Cardiac fibroblast (primary cell): Measurements from ENCODE around the gene RBM17.

Experiments
- DNase-seq, 2 donors: peaks; one replicate each; pipeline versions ENCODE4 v3.0.0 to v3.0.0-alpha.2; 2010; ENCODE audit warnings: low read depth in 2 of 2
- H3K4me3 ChIP-seq, 2 donors: replicated peaks in 1 of 2; 1 replicate in 1 of 2; 2 replicates in 1 of 2; pipeline ENCODE4 v1.5.1; 2011; ENCODE audit warnings: low read depth in 2 of 2, low read length in 2 of 2, mild to moderate bottlenecking in 2 of 2, moderate library complexity in 1 of 2
- TF ChIP-seq, protein P1 (sequence below): IDR thresholded peaks from one replicate; pipeline ENCODE4 v1.5.1; 2011; ENCODE audit warnings: low read depth, mild to moderate bottlenecking, low read length, inconsistent platforms

RBM17 gene

GRCh38 chr10:6142644-6143043 lies 53.8 kb downstream of the RBM17 start:
- no peak overlapping the region for H3K4me3 ChIP-seq
- no peak for DNase-seq
- TF ChIP-seq, protein P1, sequence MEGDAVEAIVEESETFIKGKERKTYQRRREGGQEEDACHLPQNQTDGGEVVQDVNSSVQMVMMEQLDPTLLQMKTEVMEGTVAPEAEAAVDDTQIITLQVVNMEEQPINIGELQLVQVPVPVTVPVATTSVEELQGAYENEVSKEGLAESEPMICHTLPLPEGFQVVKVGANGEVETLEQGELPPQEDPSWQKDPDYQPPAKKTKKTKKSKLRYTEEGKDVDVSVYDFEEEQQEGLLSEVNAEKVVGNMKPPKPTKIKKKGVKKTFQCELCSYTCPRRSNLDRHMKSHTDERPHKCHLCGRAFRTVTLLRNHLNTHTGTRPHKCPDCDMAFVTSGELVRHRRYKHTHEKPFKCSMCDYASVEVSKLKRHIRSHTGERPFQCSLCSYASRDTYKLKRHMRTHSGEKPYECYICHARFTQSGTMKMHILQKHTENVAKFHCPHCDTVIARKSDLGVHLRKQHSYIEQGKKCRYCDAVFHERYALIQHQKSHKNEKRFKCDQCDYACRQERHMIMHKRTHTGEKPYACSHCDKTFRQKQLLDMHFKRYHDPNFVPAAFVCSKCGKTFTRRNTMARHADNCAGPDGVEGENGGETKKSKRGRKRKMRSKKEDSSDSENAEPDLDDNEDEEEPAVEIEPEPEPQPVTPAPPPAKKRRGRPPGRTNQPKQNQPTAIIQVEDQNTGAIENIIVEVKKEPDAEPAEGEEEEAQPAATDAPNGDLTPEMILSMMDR: no peak

- DNase-seq: no peak
- TF ChIP-seq, protein P1: no peak
- H3K4me3 ChIP-seq: no peak overlapping the region
Observed at GRCh38 chr10:6143181-6143580, 54.3 kb downstream of the RBM17 start.

GRCh38 chr10:6144406-6145165 lies 55.8 kb downstream of the RBM17 start:
- peak; percentile 81 to 88 for DNase-seq
- peak overlapping the region; percentile 72 to 79 for H3K4me3 ChIP-seq
- TF ChIP-seq, protein P1: no peak

GRCh38 chr10:6145166-6145987 lies 56.5 kb downstream of the RBM17 start:
- TF ChIP-seq, protein P1: no peak
- peak overlapping the region; percentile 72 to 79 for H3K4me3 ChIP-seq
- peak in 1 of 2 donors; percentile 14 for DNase-seq

DNA sequence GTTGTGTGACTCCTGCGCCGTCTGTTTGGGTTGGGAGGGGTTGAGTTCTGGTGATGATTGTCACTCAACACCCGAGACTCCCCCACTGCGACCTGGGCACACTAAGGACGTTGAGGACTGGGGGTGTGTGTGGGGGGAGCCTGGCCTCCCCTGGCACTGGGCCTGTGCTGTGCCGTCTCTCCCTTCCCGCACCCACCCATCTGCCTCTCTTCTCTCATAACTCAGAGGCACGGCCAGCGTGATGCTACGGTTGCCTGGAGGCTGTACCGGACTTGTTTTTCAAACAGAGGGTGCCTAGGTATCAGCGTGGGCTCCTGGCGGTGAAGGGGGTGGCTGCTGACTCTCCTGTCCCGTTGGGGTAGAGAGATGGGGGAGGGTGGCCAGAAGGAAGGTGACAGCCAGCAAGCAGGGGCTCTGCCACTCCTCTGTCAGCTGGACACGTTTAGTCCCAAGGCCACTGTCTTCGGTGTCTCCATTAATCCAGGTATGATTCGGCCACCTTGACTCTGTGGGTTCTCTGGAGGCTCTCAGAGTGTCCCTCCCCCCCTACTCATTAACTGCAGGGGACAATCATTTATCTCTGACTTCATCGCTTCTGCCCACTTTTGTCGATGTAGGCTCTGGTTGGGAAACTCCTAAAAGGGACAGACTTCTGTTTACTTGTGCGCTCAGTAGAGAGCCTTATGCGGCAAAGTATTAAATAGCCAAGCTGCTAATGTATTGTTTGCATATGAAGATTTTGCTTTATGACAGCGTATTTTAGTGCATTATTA lies 57.4 kb downstream of the RBM17 start:
- TF ChIP-seq, protein P1: no peak

GRCh38 chr10:6146921-6147320 lies 58.1 kb downstream of the RBM17 start:
- TF ChIP-seq, protein P1: no peak
- DNase-seq: no peak
- H3K4me3 ChIP-seq: no peak overlapping the region

More for the DNA sequence above, 57.4 kb downstream of the RBM17 start:
- no peak for DNase-seq
- H3K4me3 ChIP-seq: peak overlapping the region; percentile 72 to 79
